ENCODE data around the gene IFT122. TPM values are rescaled to one million over a fixed set of nuclear protein-coding genes. Genes with fewer than 3 reads are reported as not detected.

IFT122 gene
- total and polyA plus RNA-seq, 7 donors, result 4.2 to 21.4 (median 15.8) TPM

DNA sequence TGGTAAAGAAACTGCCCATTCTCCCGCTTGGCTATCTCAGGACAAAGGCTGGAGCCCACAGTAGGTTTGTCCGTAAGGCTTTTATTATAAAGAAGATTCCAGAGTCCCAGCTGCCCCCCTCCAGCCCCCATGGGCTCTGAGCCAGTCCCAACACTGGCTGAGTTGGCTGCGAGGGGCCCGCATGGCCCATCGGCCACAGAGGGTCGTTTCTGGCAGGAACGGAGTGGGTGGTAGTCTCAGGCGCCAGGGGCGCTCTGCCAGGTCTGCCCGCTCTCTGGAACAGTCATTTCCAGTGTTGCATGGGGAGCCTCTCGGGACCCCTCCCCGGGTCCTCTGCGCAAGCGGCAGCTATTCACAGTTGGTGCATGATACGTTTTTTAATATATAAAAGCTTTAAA, 115.1 kb downstream of the IFT122 start:
- 79 to 87% methylated on average over 15 of the region's 15 CpGs for WGBS, 2 donors
- peaks cover 0 to 7% (median 0%) of the 10 kb centered on the region in 4 donors for H3K36me3 ChIP-seq
- no peaks in the 10 kb centered on the region for H3K9me3 ChIP-seq
- no peak for DNase-seq
- H3K27ac ChIP-seq, result no peak overlapping the region
- H3K27me3 ChIP-seq, result no peaks in the 10 kb centered on the region
- intact Hi-C loops (cut with DNase I), result no loop called here
- H3K4me1 ChIP-seq, result peaks cover 0 to 46% (median 31%) of the 10 kb centered on the region in 4 donors
- TF ChIP-seq POLR2A (IDR thresholded peaks at IDR 0.05), result no peak
- TF ChIP-seq EP300 (IDR thresholded peaks at IDR 0.05), result no peak
- TF ChIP-seq CTCF (IDR thresholded peaks at IDR 0.05), result no peak
- no peak for TF ChIP-seq POLR2AphosphoS5 (IDR thresholded peaks at IDR 0.05)
- H3K4me3 ChIP-seq, result no peak overlapping the region

- no peaks in the 10 kb centered on the region for H3K27me3 ChIP-seq
- H3K27ac ChIP-seq, result no peak overlapping the region
- H3K4me3 ChIP-seq, result no peak overlapping the region
- intact Hi-C loops (cut with DNase I), result no loop called here
- no peak for DNase-seq
- 80 to 86% methylated on average over 18 of the region's 18 CpGs for WGBS, 2 donors
- peaks cover 0 to 7% (median 0%) of the 10 kb centered on the region in 4 donors for H3K36me3 ChIP-seq
- TF ChIP-seq EP300 (IDR thresholded peaks at IDR 0.05) (no peak), CTCF (IDR thresholded peaks at IDR 0.05) (no peak), POLR2A (IDR thresholded peaks at IDR 0.05) (no peak)
- H3K9me3 ChIP-seq, result no peaks in the 10 kb centered on the region
- peaks cover 0 to 53% (median 37%) of the 10 kb centered on the region in 4 donors for H3K4me1 ChIP-seq
Measured at GRCh38 chr3:129555616-129556357, 115.8 kb downstream of the IFT122 start.

GRCh38 chr3:129556358-129556695, 116.3 kb downstream of the IFT122 start:
- no peak overlapping the region for H3K27ac ChIP-seq
- 92 to 94% methylated on average over 15 of the region's 15 CpGs for WGBS, 2 donors
- intact Hi-C loops (cut with DNase I), result no loop called here
- peaks cover 0 to 58% (median 43%) of the 10 kb centered on the region in 4 donors for H3K4me1 ChIP-seq
- H3K36me3 ChIP-seq, result peaks cover 0 to 7% (median 0%) of the 10 kb centered on the region in 4 donors
- H3K27me3 ChIP-seq, result no peaks in the 10 kb centered on the region
- H3K4me3 ChIP-seq, result no peak overlapping the region
- no peak for DNase-seq
- TF ChIP-seq EP300 (IDR thresholded peaks at IDR 0.05) (no peak), POLR2A (IDR thresholded peaks at IDR 0.05) (no peak), CTCF (IDR thresholded peaks at IDR 0.05) (no peak), POLR2AphosphoS5 (IDR thresholded peaks at IDR 0.05) (no peak)
- no peaks in the 10 kb centered on the region for H3K9me3 ChIP-seq

DNA sequence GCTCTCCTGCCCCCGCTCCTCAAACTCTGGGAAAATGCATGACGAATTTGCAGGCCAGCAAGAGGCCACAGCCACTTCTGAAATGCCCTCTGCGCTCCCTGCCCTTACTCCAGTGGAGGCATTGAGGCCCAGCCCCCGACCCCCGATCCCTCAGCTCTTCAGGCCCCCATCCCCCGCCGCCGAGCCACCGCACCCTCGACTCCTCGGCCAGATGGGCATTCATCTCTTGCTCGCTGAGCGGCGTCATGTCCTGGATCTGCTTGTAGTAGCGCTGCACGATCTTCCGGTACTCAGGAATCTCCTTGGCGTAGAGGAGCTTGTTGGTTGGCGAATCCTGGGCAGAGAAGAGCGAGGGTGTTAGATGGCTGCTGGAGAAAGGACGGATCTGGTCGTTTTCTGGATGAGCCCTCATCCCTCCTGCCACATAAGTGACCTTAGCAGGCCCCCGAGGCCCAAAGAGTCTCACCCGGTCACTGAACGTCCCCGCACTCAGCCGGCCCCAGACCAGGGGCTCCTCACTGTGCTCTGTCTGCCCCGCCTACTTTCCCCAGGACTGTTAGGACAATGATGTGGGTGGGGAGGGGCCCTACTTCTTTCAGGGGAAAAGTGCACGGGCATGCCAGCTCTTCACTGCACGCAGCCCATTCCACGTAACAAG, 117.0 kb downstream of the IFT122 start:
- Histone ChIP-seq H3K4me1 (peaks cover 0 to 65% (median 49%) of the 10 kb centered on the region in 4 donors), H3K27me3 (no peaks in the 10 kb centered on the region), H3K27ac (peak overlapping the region in 2 of 4 donors; percentile 28 to 45), H3K36me3 (peaks cover 0 to 7% (median 0%) of the 10 kb centered on the region in 4 donors), H3K4me3 (no peak overlapping the region), H3K9me3 (no peaks in the 10 kb centered on the region)
- TF ChIP-seq POLR2AphosphoS5 (IDR thresholded peaks at IDR 0.05), result no peak
- DNase-seq, result no peak
- 86 to 88% methylated on average over 31 of the region's 31 CpGs for WGBS, 2 donors
- intact Hi-C loops (cut with DNase I), result no loop called here

DNA sequence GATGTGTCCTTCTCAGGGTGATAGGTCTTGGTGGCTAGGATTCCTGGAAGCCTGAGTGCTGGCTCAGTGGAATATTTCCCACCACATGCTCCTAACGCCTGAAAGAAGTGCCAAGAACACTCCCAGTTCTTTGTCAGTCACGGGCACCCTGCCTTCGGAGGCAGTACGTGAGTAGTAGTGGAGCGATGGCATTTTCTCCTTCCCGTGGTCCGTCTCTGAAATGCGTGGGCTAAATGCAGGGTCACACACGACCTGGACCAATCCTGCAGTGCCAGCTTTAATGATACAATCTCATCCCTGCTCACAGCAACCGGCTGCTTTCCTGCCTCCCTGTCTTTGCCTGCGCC, 117.5 kb downstream of the IFT122 start:
- TF ChIP-seq CTCF (IDR thresholded peaks at IDR 0.05) (no peak), POLR2AphosphoS5 (IDR thresholded peaks at IDR 0.05) (peak in 2 of 4 donors; percentile 37 to 41), EP300 (IDR thresholded peaks at IDR 0.05) (no peak)
- peak overlapping the region in 3 of 4 donors; percentile 9 to 37 (median 28) for H3K27ac ChIP-seq
- H3K36me3 ChIP-seq, result peaks cover 0 to 7% (median 1%) of the 10 kb centered on the region in 4 donors
- H3K9me3 ChIP-seq, result no peaks in the 10 kb centered on the region
- H3K4me1 ChIP-seq, result peaks cover 0 to 66% (median 50%) of the 10 kb centered on the region in 4 donors
- no peak for DNase-seq
- H3K4me3 ChIP-seq, result no peak overlapping the region
- WGBS, 2 donors, result 82 to 85% methylated on average over 11 of the region's 11 CpGs
- intact Hi-C loops (cut with DNase I), result no loop called here
- H3K27me3 ChIP-seq, result no peaks in the 10 kb centered on the region
